HEK293 (cell line): ENCODE measurements around the gene CHD1L.

Source experiments
- CTCF ChIP-seq: fragments of 450-650 bp; formaldehyde crosslinking; IDR thresholded peaks from 2 replicates; pipeline ENCODE4 v1.5.1; 2016; ENCODE audit warnings: missing biosample characterization, missing genetic modification characterization
- GLI4 ChIP-seq: fragments of 450-650 bp; formaldehyde crosslinking; IDR thresholded peaks from 2 replicates; pipeline ENCODE4 v1.5.1; 2016; ENCODE audit warnings: missing biosample characterization, missing genetic modification characterization
- GLIS1 ChIP-seq: fragments of 450-650 bp; formaldehyde crosslinking; IDR thresholded peaks from 2 replicates; pipeline ENCODE4 v1.5.1; 2016; ENCODE audit warnings: missing biosample characterization, missing genetic modification characterization
- PATZ1 ChIP-seq: fragments of 450-650 bp; formaldehyde crosslinking; IDR thresholded peaks from 2 replicates; pipeline ENCODE4 v1.5.1; 2016; ENCODE audit warnings: missing biosample characterization, missing genetic modification characterization
- ZBTB7A ChIP-seq: fragments of 450-650 bp; formaldehyde crosslinking; IDR thresholded peaks from 2 replicates; pipeline ENCODE4 v1.5.1; 2016; ENCODE audit warnings: low read depth, missing biosample characterization, missing genetic modification characterization
- ZFP3 ChIP-seq: fragments of 450-650 bp; formaldehyde crosslinking; IDR thresholded peaks from 2 replicates; pipeline ENCODE4 v1.5.1; 2016; ENCODE audit warnings: low read depth, missing biosample characterization, missing genetic modification characterization
- ZNF138 ChIP-seq: fragments of 450-650 bp; formaldehyde crosslinking; IDR thresholded peaks from 2 replicates; pipeline ENCODE4 v1.5.1; 2016; ENCODE audit warnings: missing biosample characterization, missing genetic modification characterization, borderline replicate concordance
- ZNF23 ChIP-seq: fragments of 450-650 bp; formaldehyde crosslinking; IDR thresholded peaks from 2 replicates; pipeline ENCODE4 v1.5.1; 2016; ENCODE audit warnings: missing biosample characterization, missing genetic modification characterization, borderline replicate concordance
- ZNF292 ChIP-seq: fragments of 450-650 bp; formaldehyde crosslinking; IDR thresholded peaks from 2 replicates; pipeline ENCODE4 v1.5.1; 2016; ENCODE audit warnings: low read depth, missing biosample characterization, missing genetic modification characterization, borderline replicate concordance
- ZNF302 ChIP-seq: fragments of 450-650 bp; formaldehyde crosslinking; IDR thresholded peaks from 2 replicates; pipeline ENCODE4 v1.5.1; 2016; ENCODE audit warnings: missing biosample characterization, missing genetic modification characterization, low read depth
- ZNF510 ChIP-seq: fragments of 450-650 bp; formaldehyde crosslinking; IDR thresholded peaks from 2 replicates; pipeline ENCODE4 v1.5.1; 2018; ENCODE audit warnings: mild to moderate bottlenecking, missing genetic modification characterization, missing biosample characterization; ENCODE audit not compliant: insufficient replicate concordance
- ZNF596 ChIP-seq: fragments of 450-650 bp; IDR thresholded peaks from 2 replicates; pipeline ENCODE4 v1.5.0; 2018; ENCODE audit warnings: missing biosample characterization, mild to moderate bottlenecking, missing genetic modification characterization, moderate library complexity
- ZNF677 ChIP-seq: fragments of 450-650 bp; IDR thresholded peaks from 2 replicates; pipeline ENCODE4 v1.5.0; 2018; ENCODE audit warnings: missing biosample characterization, mild to moderate bottlenecking, missing genetic modification characterization, moderate library complexity

- TF ChIP-seq ZNF23 (tag by site-specific recombination) (no peak), ZFP3 (tag by site-specific recombination) (no peak), ZBTB7A (tag by site-specific recombination) (no peak), ZNF596 (tag by site-specific recombination) (no peak), ZNF138 (tag by site-specific recombination) (no peak), GLI4 (tag by site-specific recombination) (no peak), ZNF677 (tag by site-specific recombination) (no peak), ZNF302 (tag by site-specific recombination) (no peak), ZNF292 (tag by site-specific recombination) (no peak), ZNF510 (no peak), CTCF (tag by site-specific recombination) (no peak), PATZ1 (tag by site-specific recombination) (no peak), GLIS1 (tag by site-specific recombination) (no peak)
Observed at GRCh38 chr1:147235822-147236221, 6.7 kb upstream of the CHD1L start.
